ENCODE measurements around the gene ENTHD1.

Gene ENTHD1

DNA sequence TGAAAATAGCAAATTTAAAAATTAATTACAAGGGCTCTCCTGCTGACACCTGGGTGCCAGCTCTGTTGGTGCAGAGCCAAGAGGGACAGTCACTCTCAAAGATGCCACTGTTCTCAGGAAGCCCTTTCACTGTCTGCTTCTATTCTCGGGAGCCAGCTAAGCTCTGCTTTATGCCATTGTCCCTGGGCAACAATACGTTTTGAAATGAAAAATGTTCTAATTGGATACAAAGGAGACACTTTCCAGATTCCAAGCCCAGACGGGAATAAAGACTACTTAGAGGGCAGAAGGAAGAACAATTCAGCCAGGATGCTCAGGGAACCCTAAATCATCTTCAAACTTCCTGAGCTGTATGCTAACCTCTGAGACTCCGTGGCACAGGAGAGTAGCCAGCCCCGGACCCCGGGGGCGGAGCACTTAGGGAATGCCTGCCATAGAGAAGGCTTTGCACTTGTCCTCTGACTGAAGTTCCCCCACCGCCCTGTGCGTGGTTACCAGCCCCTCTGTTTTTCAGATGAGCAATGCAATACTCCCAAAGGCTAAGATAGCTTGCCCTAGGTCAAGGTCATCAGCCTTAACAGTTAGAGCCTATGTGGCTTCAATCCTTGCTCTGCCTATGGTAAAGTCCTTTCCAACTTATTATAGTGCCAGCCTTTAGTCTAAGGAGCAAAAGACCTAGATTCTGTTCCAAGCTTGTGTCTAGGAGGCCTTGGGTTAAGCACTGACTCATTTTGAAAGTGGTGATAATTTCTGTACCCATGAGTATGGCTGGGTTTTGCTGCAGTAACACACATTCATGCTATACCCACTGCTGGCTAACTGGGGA lies 172.1 kb downstream of the ENTHD1 start:
- no peaks in the 10 kb centered on the region for H3K36me3 ChIP-seq (ENCODE audit: control insufficient read depth, insufficient read depth, low read length)
- H3K4me3 ChIP-seq (ENCODE audit: low read depth, low read length), result no peak overlapping the region
- no peaks in the 10 kb centered on the region for H3K9me3 ChIP-seq (ENCODE audit: control insufficient read depth, insufficient read depth, low read length)
- no peaks in the 10 kb centered on the region for H3K27me3 ChIP-seq (ENCODE audit: control insufficient read depth, insufficient read depth, low read length)
- no peak overlapping the region for H3K27ac ChIP-seq (ENCODE audit: low read depth, low read length)
- peaks cover 10% of the 10 kb centered on the region; the same call in 1 of the 2 replicates for H3K4me1 ChIP-seq (ENCODE audit: control insufficient read depth, insufficient read depth, low read length)
- H3K9ac ChIP-seq (ENCODE audit: low read depth, low read length), result no peak overlapping the region

DNA sequence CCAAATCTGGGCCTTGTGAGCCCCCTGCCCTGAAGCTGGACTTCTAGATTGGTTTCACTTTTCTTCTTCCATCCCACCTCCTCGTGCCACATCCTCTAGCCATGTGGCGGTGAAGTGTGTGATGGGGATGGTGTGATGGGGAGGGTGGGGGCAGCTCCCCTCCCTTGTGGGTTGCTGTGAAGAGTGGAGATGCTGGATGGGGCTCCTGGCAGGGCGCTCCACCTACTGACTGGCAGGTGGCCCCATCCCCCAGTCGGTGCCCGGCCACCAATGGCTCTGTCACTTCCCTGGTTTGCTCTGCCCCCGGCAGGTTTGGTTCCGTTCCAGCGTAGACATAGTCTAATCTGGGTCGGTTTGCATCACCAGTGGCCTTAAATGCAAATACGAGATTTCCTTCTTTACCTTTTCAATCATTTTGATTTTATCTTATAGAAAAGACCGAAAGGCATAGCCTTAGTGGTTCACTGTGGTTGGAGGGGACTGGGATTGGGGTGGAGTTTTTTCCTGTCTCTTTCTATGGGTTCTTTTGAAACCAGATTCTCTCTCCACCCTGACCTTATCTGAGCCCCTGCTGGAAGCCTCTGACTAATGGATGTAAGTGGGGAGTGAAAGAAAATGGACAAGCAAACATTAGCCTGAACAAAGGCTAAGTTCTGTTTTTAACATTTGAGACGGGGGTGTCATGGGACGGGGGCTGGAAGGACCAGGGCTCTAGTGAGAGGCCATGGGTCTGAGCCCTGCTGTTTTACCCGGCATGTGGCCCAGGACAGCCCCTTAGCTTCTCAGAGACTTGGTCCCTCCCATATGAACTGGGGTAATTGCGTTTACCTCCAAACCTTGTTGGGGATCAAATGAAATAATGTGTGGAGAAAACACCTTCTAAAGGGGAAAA lies 173.8 kb downstream of the ENTHD1 start:
- peaks cover 10% of the 10 kb centered on the region; the same call in 1 of the 2 replicates for H3K4me1 ChIP-seq (ENCODE audit: control insufficient read depth, insufficient read depth, low read length)
- H3K9me3 ChIP-seq (ENCODE audit: control insufficient read depth, insufficient read depth, low read length), result no peaks in the 10 kb centered on the region
- H3K27me3 ChIP-seq (ENCODE audit: control insufficient read depth, insufficient read depth, low read length), result no peaks in the 10 kb centered on the region
- no peak overlapping the region for H3K4me3 ChIP-seq (ENCODE audit: low read depth, low read length)
- H3K27ac ChIP-seq (ENCODE audit: low read depth, low read length), result peak overlapping the region; percentile 31
- no peak overlapping the region for H3K9ac ChIP-seq (ENCODE audit: low read depth, low read length)
- H3K36me3 ChIP-seq (ENCODE audit: control insufficient read depth, insufficient read depth, low read length), result no peaks in the 10 kb centered on the region

DNA sequence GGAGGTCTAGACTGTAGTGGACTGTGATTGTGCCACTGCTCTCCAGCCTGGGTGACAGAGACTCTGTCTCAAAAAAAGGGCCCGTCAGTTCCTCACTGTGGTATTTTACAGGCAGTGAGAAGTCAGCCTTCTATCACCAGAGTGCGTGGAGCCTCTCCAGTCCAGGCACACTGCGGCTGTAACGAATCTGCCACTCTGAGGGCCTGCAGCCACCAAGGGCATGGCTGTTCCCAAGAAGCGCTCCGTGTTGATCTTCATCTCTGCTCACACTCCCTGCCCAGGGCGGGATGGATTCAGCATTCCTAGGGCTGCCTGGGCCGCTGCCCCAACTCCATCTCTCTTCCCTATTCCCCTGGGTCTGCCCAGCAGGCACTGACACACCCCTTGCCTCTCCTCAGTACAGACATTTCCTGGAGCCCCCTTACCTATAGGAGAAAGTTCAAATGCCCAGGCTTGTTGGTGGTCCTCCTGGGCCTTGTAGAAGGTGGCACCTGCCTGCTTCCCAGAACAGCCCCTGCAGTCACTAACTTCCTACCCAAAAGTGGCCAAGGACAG lies 174.6 kb downstream of the ENTHD1 start:
- H3K9me3 ChIP-seq (ENCODE audit: control insufficient read depth, insufficient read depth, low read length), result no peaks in the 10 kb centered on the region

DNA sequence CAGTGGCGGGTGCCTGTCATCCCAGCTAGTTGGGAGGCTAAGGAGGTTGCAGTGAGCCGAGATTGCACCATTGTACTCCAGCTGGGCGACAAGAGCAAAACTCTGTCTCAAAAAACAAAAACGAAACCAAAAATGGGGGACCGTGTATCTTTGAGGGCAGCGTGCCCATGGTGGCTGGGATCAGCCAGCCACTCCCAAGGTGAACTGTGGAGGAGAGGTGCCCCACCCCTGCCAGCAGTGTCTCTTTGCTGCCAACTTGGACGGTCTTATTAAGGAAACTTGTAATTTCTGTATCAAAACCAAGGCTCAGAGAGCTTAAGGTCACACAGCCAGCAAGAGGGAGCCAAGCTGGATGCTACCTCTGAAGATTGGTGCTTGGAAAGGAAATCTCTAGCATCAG lies 175.4 kb downstream of the ENTHD1 start:
- no peaks in the 10 kb centered on the region for H3K9me3 ChIP-seq (ENCODE audit: control insufficient read depth, insufficient read depth, low read length)
- no peak overlapping the region for H3K9ac ChIP-seq (ENCODE audit: low read depth, low read length)
- no peaks in the 10 kb centered on the region for H3K36me3 ChIP-seq (ENCODE audit: control insufficient read depth, insufficient read depth, low read length)
- no peak overlapping the region for H3K4me3 ChIP-seq (ENCODE audit: low read depth, low read length)
- H3K27me3 ChIP-seq (ENCODE audit: control insufficient read depth, insufficient read depth, low read length), result no peaks in the 10 kb centered on the region
- no peak overlapping the region for H3K27ac ChIP-seq (ENCODE audit: low read depth, low read length)
- peaks cover 11% of the 10 kb centered on the region; the same call in 1 of the 2 replicates for H3K4me1 ChIP-seq (ENCODE audit: control insufficient read depth, insufficient read depth, low read length)

More for the DNA sequence above, 174.6 kb downstream of the ENTHD1 start:
- peaks cover 10% of the 10 kb centered on the region; the same call in 1 of the 2 replicates for H3K4me1 ChIP-seq (ENCODE audit: control insufficient read depth, insufficient read depth, low read length)
- H3K27ac ChIP-seq (ENCODE audit: low read depth, low read length), result no peak overlapping the region
- H3K36me3 ChIP-seq (ENCODE audit: control insufficient read depth, insufficient read depth, low read length), result no peaks in the 10 kb centered on the region
- no peak overlapping the region for H3K4me3 ChIP-seq (ENCODE audit: low read depth, low read length)
- no peaks in the 10 kb centered on the region for H3K27me3 ChIP-seq (ENCODE audit: control insufficient read depth, insufficient read depth, low read length)
- H3K9ac ChIP-seq (ENCODE audit: low read depth, low read length), result no peak overlapping the region

DNA sequence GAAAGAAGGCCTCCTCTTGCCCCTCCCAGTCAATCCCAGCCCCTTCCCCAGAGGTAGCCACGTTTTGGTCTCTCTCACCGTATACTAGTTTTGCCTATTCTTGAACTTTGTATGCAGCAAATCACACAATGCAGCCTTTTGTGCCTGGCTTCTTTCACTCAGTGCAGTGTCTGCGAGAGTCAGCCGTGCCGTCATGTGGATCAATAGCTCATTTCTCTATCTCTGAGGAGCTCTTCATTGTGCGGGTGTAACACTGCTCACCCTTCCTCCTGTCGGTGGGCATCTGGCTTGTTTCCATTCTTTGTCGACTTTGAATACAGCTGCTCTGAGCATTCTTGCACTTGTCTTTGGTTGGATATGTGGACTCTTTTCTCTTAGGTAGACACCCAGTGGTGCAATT lies 176.5 kb downstream of the ENTHD1 start:
- Histone ChIP-seq H3K36me3 (ENCODE audit: control insufficient read depth, insufficient read depth, low read length) (no peaks in the 10 kb centered on the region), H3K4me1 (ENCODE audit: control insufficient read depth, insufficient read depth, low read length) (peaks cover 13% of the 10 kb centered on the region; the same call in 1 of the 2 replicates), H3K27ac (ENCODE audit: low read depth, low read length) (no peak overlapping the region), H3K9ac (ENCODE audit: low read depth, low read length) (no peak overlapping the region), H3K4me3 (ENCODE audit: low read depth, low read length) (no peak overlapping the region), H3K27me3 (ENCODE audit: control insufficient read depth, insufficient read depth, low read length) (no peaks in the 10 kb centered on the region), H3K9me3 (ENCODE audit: control insufficient read depth, insufficient read depth, low read length) (no peaks in the 10 kb centered on the region)

DNA sequence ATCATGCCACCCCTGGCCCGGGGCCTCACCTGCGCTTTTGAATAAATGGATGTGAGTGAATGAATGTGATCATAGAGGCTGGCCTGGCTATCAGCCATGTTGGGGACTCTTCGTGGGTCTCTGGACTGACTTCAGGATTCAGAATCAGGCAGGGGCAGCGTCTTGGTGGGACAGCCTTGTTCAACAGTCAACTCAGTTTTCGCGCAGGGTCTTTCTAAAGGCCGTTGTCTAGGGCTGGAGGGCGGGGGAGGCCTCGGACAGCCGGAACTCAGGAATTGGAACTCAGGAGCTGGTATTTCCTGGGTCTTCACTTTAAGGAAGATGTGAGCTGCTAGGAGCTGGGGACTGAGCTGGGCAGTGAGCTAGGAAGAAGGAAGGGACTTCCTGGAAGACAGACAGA lies 177.0 kb downstream of the ENTHD1 start:
- Histone ChIP-seq H3K9ac (ENCODE audit: low read depth, low read length) (no peak overlapping the region), H3K9me3 (ENCODE audit: control insufficient read depth, insufficient read depth, low read length) (no peaks in the 10 kb centered on the region), H3K4me3 (ENCODE audit: low read depth, low read length) (no peak overlapping the region), H3K27ac (ENCODE audit: low read depth, low read length) (no peak overlapping the region), H3K27me3 (ENCODE audit: control insufficient read depth, insufficient read depth, low read length) (no peaks in the 10 kb centered on the region), H3K4me1 (ENCODE audit: control insufficient read depth, insufficient read depth, low read length) (peaks cover 13% of the 10 kb centered on the region; the same call in 1 of the 2 replicates), H3K36me3 (ENCODE audit: control insufficient read depth, insufficient read depth, low read length) (no peaks in the 10 kb centered on the region)

DNA sequence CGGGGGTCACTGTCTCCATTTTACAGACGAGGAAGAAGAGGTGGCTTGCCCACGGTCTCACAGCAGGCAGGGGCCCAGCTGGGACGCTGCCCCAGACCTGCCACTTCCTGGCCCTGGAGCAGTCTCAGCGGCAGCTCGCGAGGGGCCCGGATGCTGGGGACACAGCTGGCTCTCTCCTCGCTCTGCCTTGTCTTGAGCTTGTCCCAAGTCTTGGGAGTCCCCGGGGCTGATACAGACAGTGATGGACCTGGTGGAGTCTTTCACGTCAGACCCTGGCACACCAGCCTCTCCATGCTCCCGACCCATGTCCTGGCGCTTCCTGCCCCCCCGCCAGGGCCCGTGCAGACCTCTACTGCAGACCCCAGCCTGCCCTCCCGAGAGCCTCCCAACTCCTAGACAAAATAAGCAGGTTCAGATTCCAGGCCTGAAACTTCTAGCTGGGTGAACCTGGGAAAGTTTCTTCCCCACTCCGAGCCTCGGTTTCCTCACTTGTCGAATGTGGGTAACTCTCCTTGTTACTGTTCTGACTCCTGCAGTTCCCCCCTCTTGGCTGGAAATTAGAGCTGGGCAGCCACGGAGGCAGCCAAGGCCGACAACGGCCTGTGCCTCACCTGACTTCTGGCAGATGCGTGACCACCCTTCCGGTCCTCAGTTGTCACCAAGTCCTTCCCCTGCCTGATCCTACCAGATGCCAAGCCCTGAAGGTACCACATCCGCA lies 177.6 kb downstream of the ENTHD1 start:
- Histone ChIP-seq H3K36me3 (ENCODE audit: control insufficient read depth, insufficient read depth, low read length) (no peaks in the 10 kb centered on the region), H3K27me3 (ENCODE audit: control insufficient read depth, insufficient read depth, low read length) (no peaks in the 10 kb centered on the region), H3K27ac (ENCODE audit: low read depth, low read length) (no peak overlapping the region), H3K9me3 (ENCODE audit: control insufficient read depth, insufficient read depth, low read length) (no peaks in the 10 kb centered on the region), H3K9ac (ENCODE audit: low read depth, low read length) (no peak overlapping the region), H3K4me1 (ENCODE audit: control insufficient read depth, insufficient read depth, low read length) (peaks cover 13% of the 10 kb centered on the region; the same call in 1 of the 2 replicates), H3K4me3 (ENCODE audit: low read depth, low read length) (no peak overlapping the region)

DNA sequence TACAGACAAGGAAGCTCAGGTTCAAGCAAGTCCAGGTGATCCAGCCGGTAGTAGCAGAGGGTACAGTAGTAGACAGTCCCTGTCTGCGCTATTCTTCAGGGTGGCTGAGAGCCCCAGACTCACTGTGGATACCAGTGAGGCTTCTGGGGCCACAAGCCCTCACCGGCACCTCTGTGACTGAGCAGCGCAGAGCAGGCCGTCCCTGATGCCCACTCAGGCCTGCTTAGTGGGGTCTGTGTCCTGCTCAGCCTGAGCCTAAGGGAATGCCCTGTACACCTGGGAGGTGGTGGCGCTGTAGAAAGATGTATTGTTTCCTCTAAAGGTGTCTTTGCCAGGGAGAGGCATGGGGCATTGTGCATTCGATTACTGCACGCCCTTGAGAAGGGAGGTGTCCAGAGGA lies 179.2 kb downstream of the ENTHD1 start:
- no peaks in the 10 kb centered on the region for H3K27me3 ChIP-seq (ENCODE audit: control insufficient read depth, insufficient read depth, low read length)
- H3K36me3 ChIP-seq (ENCODE audit: control insufficient read depth, insufficient read depth, low read length), result no peaks in the 10 kb centered on the region
- no peak overlapping the region for H3K9ac ChIP-seq (ENCODE audit: low read depth, low read length)
- no peak overlapping the region for H3K27ac ChIP-seq (ENCODE audit: low read depth, low read length)
- peaks cover 4% of the 10 kb centered on the region; the same call in 1 of the 2 replicates for H3K4me1 ChIP-seq (ENCODE audit: control insufficient read depth, insufficient read depth, low read length)
- H3K4me3 ChIP-seq (ENCODE audit: low read depth, low read length), result no peak overlapping the region
- H3K9me3 ChIP-seq (ENCODE audit: control insufficient read depth, insufficient read depth, low read length), result no peaks in the 10 kb centered on the region

DNA sequence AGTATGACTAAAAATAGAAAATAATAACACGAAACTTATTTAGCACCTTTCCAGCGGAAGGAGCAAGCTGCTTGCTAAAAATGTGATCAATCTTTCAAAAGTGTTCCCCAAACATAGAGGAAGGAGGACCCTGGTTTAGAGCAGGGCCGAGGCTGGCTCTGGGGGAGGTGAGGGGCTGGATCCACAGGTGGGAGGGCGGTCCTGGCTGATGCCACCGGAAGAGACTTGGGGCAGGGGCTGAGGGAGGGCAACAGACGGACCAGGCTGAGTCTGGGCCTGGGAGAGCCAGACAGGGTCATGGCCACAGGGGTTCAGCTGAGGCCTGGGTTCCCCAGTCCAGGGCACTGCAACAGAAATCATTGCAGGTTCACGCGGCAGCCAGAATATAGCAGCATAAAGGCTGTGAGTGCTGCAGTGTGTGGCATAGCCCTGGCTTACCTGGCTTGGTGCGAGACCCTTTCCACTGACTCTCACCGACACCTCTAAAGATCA lies 179.7 kb downstream of the ENTHD1 start:
- H3K36me3 ChIP-seq (ENCODE audit: control insufficient read depth, insufficient read depth, low read length), result no peaks in the 10 kb centered on the region
- H3K9me3 ChIP-seq (ENCODE audit: control insufficient read depth, insufficient read depth, low read length), result no peaks in the 10 kb centered on the region
- peaks cover 4% of the 10 kb centered on the region; the same call in 1 of the 2 replicates for H3K4me1 ChIP-seq (ENCODE audit: control insufficient read depth, insufficient read depth, low read length)
- no peak overlapping the region for H3K4me3 ChIP-seq (ENCODE audit: low read depth, low read length)
- no peak overlapping the region for H3K9ac ChIP-seq (ENCODE audit: low read depth, low read length)
- no peak overlapping the region for H3K27ac ChIP-seq (ENCODE audit: low read depth, low read length)
- no peaks in the 10 kb centered on the region for H3K27me3 ChIP-seq (ENCODE audit: control insufficient read depth, insufficient read depth, low read length)

DNA sequence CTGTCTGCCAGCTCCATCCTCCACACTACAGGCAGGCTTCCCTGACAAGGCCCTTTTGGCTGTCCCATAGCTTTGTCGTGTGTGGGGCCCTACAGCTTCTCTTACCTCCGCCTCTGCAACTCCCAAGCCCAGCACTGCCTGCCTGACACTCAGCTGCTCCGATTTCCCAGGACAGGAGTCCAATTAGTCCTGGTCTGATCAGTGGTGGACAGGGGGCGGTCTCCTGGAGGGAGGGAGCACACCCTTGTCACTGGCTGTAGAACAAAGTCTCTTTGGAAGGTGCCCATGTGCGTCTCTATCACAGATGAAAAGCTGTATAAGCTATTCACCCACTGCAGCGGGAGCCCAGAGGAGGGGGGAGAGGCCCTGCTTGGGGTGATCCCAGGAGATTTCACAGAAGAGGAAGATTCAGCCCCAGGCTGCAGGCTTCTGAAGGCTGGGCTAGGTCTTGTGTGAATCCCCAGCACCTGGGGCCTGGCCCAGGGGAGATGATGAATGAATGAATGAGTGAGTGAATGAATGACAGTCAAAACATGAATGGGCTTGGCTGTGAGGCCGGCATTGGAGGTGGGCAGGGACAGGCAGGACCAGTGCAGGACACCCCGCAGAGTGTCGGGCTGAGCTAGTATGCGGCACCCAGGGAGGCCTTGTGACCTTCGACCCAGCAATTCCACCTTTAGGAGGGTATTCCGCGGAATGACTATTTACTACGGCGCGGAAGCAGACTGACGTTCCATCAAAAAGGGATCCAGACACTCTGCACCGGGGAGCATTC lies 180.6 kb downstream of the ENTHD1 start:
- peaks cover 4% of the 10 kb centered on the region; the same call in 1 of the 2 replicates for H3K4me1 ChIP-seq (ENCODE audit: control insufficient read depth, insufficient read depth, low read length)
- no peaks in the 10 kb centered on the region for H3K27me3 ChIP-seq (ENCODE audit: control insufficient read depth, insufficient read depth, low read length)
- no peak overlapping the region for H3K4me3 ChIP-seq (ENCODE audit: low read depth, low read length)
- H3K36me3 ChIP-seq (ENCODE audit: control insufficient read depth, insufficient read depth, low read length), result no peaks in the 10 kb centered on the region
- no peak overlapping the region for H3K27ac ChIP-seq (ENCODE audit: low read depth, low read length)
- H3K9me3 ChIP-seq (ENCODE audit: control insufficient read depth, insufficient read depth, low read length), result no peaks in the 10 kb centered on the region
- H3K9ac ChIP-seq (ENCODE audit: low read depth, low read length), result no peak overlapping the region

Measured in HUES48 (cell line).